HCT116 (cell line): ENCODE data around the gene MOSPD3. TPM values are rescaled to one million over a fixed set of nuclear protein-coding genes. Genes with fewer than 3 reads are reported as not detected.

Experiments used
- ATAC-seq: fragments of 200-7000 bp; cut with Tn5 transposase; 2 replicates; pipeline ENCODE4 v1.9.1; 2020; ENCODE audit warnings: mild to moderate bottlenecking, moderate library complexity
- BruUV-seq: library from RNA; stranded (reverse); fragments of 400-500 nt; replicated peaks from 2 replicates; lab custom pipeline; 2021; lab: Mats Ljungman, UMichigan
- CTCF ChIA-PET: fragments of 300-600 bp; sonication (Branson Sonifier 250); formaldehyde crosslinking; loops from one replicate; lab custom pipeline; 2021; ENCODE audit warnings: antibody characterized with exemption; lab: Charles Lee
- POLR2A ChIA-PET: fragments of 300-600, 350-600 bp; sonication (Branson Sonifier 250); formaldehyde crosslinking; loops from one replicate; lab custom pipeline; 2021; ENCODE audit warnings: antibody characterized with exemption; lab: Charles Lee
- RAD21 ChIA-PET, 2 experiments: fragments of 300-600 bp; sonication (Branson Sonifier 250); formaldehyde crosslinking; loops; one replicate each; lab custom pipeline; 2023; ENCODE audit warnings: low total read pairs in 2 of 2; ENCODE audit not compliant: uncharacterized antibody in 2 of 2, unreplicated experiment in 2 of 2, low non-redundant PET in 1 of 2; lab: Charles Lee
- DNase-seq: peaks from one replicate; pipeline ENCODE4 v3.0.0-alpha.2; 2010; ENCODE audit warnings: low read depth, low spot score
- H2AFZ ChIP-seq: fragments of 200-600 bp; shearing (Covaris generic), sonication (generic); 2 replicates; pipeline ENCODE4 v1.6.1; 2017; ENCODE audit warnings: low read depth, mixed run types, mixed read lengths, antibody characterized with exemption, low read length; ENCODE audit not compliant: poor library complexity, severe bottlenecking
- H3K27ac ChIP-seq: 2 replicates; pipeline ENCODE4 v1.5.1; 2012; ENCODE audit warnings: low read depth, low read length
- H3K27me3 ChIP-seq: fragments of 200-600 bp; sonication (generic); 2 replicates; pipeline ENCODE4 v1.6.1; 2016; ENCODE audit warnings: mixed run types, low read length, mixed read lengths; ENCODE audit not compliant: insufficient read depth
- H3K36me3 ChIP-seq, 2 experiments: fragments of 200-500 bp in 1 of 2; fragments of 200-600 bp in 1 of 2; sonication (Bioruptor generic) in 1 of 2; sonication (generic) in 1 of 2; 2 replicates each; pipeline versions ENCODE4 v1.5.1 to v1.6.1; 2014 to 2016; ENCODE audit warnings: low read length in 2 of 2, inconsistent platforms in 1 of 2, mixed read lengths in 1 of 2, mixed run types in 1 of 2; ENCODE audit not compliant: insufficient read depth in 2 of 2, control insufficient read depth in 1 of 2
- H3K4me1 ChIP-seq, 2 experiments: fragments of 200-600 bp in 1 of 2; sonication (generic) in 1 of 2; 2 replicates each; pipeline versions ENCODE4 v1.5.1 to v1.6.1; 2012 to 2017; ENCODE audit warnings: low read length in 2 of 2, inconsistent platforms in 1 of 2, mild to moderate bottlenecking in 1 of 2, mixed read lengths in 1 of 2, mixed run types in 1 of 2, moderate library complexity in 1 of 2; ENCODE audit not compliant: insufficient read depth in 2 of 2, control insufficient read depth in 1 of 2
- H3K4me2 ChIP-seq: fragments of 200-600 bp; sonication (generic); 2 replicates; pipeline ENCODE4 v1.6.1; 2017; ENCODE audit warnings: mixed run types, low read length, mixed read lengths
- H3K4me3 ChIP-seq, 2 experiments: fragments of 200-600 bp in 1 of 2; sonication (generic) in 1 of 2; replicated peaks in 1 of 2; 2 replicates each; pipeline ENCODE4 v1.5.1; 2011 to 2016; ENCODE audit warnings: low read length in 2 of 2, control low read depth in 1 of 2, low read depth in 1 of 2, mild to moderate bottlenecking in 1 of 2, mixed read lengths in 1 of 2, mixed run types in 1 of 2
- H3K79me2 ChIP-seq: fragments of 200-600 bp; sonication (generic); 2 replicates; pipeline ENCODE4 v1.6.1; 2017; ENCODE audit warnings: mild to moderate bottlenecking, mixed run types, low read length, moderate library complexity, mixed read lengths; ENCODE audit not compliant: insufficient read depth
- H3K9ac ChIP-seq: fragments of 200-600 bp; sonication (generic); 2 replicates; pipeline ENCODE4 v1.6.1; 2016; ENCODE audit warnings: low read length, mixed read lengths
- H3K9me2 ChIP-seq: fragments of 200-600 bp; sonication (generic), shearing (Covaris generic); 2 replicates; pipeline ENCODE4 v1.6.1; 2017; ENCODE audit warnings: mixed run types, mild to moderate bottlenecking, moderate library complexity; ENCODE audit not compliant: insufficient read depth
- H3K9me3 ChIP-seq, 2 experiments: fragments of 200-500 bp in 1 of 2; fragments of 200-600 bp in 1 of 2; sonication (Bioruptor generic) in 1 of 2; sonication (generic) in 1 of 2; 2 replicates each; pipeline ENCODE4 v1.6.1; 2014 to 2017; ENCODE audit warnings: low read length in 2 of 2, mixed read lengths in 2 of 2, inconsistent platforms in 1 of 2, low read depth in 1 of 2, mild to moderate bottlenecking in 1 of 2, mixed run types in 1 of 2, moderate library complexity in 1 of 2; ENCODE audit not compliant: control insufficient read depth in 1 of 2, insufficient read depth in 1 of 2
- H4K20me1 ChIP-seq: fragments of 200-600 bp; sonication (generic), shearing (Covaris generic); 2 replicates; pipeline ENCODE4 v1.6.1; 2017; ENCODE audit warnings: mixed run types, mild to moderate bottlenecking, moderate library complexity; ENCODE audit not compliant: insufficient read depth
- EGR1 ChIP-seq: IDR thresholded peaks from 2 replicates; pipeline ENCODE4 v1.6.1; 2012; ENCODE audit warnings: low read depth
- POLR2AphosphoS5 ChIP-seq: IDR thresholded peaks from 2 replicates; pipeline ENCODE4 v1.6.1; 2011; ENCODE audit warnings: mild to moderate bottlenecking, low read depth, low read length, moderate library complexity
- RAD21 ChIP-seq: IDR thresholded peaks from 2 replicates; pipeline ENCODE4 v1.6.1; 2012; ENCODE audit warnings: low read depth, mild to moderate bottlenecking
- SP1 ChIP-seq: IDR thresholded peaks from 2 replicates; pipeline ENCODE4 v1.6.1; 2012; ENCODE audit warnings: low read depth
- SRF ChIP-seq: IDR thresholded peaks from 2 replicates; pipeline ENCODE4 v1.6.1; 2012; ENCODE audit warnings: low read depth
- TCF7L2 ChIP-seq: IDR thresholded peaks from 2 replicates; pipeline ENCODE4 v1.7.0; 2011; ENCODE audit warnings: borderline replicate concordance, inconsistent platforms; ENCODE audit not compliant: insufficient read depth, insufficient read length; ENCODE audit errors: extremely low read depth
- ZNF274 ChIP-seq: fragments of 200-500 bp; sonication (Bioruptor generic); IDR thresholded peaks from 2 replicates; pipeline ENCODE4 v1.6.1; 2014; ENCODE audit warnings: mild to moderate bottlenecking, low read depth, low read length, inconsistent platforms
- intact Hi-C: fragments of 100-400 bp; cut with micrococcal nuclease; formaldehyde crosslinking; loops from 2 replicates; pipeline ENCODE4 v1.10.0; 2022
- total RNA-seq: library from RNA; stranded (reverse); gene quantifications from one replicate; pipeline ENCODE4 v1.2.1, GENCODE V29; 2021; ENCODE audit not compliant: unreplicated experiment
- TF ChIP-seq, protein P1 (sequence below): IDR thresholded peaks from 2 replicates; pipeline ENCODE4 v1.6.1; 2011; ENCODE audit warnings: mild to moderate bottlenecking, low read length, moderate library complexity; ENCODE audit not compliant: insufficient replicate concordance; ENCODE audit errors: extremely low read depth
- TF ChIP-seq, protein P2 (sequence below): IDR thresholded peaks from 2 replicates; pipeline ENCODE4 v1.6.1; 2012

Gene MOSPD3
- total RNA-seq, 1 experiment from 2014 or later: 32.8 TPM

DNA sequence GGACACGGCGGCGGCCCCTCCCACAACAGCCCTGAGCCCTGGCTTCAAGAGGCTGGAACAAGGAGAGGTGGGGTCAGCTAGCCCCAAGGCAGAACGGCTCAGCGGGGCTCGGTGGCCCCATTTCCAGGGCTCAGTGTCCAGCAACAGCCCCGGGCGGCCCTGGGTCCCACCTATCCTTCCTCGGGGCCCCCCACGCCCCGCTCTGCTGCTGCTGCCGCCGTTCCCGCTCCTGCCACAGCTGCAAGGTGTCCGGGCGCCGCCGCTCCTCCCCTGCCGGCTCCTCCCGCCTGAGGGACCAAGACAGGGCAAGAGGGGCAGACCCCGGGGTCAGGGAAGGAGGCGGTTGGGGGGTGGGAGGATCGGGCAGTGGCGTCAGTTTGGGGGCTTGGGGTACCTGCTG is 35.2 kb upstream of the MOSPD3 start:
- Histone ChIP-seq H3K27ac (no peak overlapping the region), H3K79me2 (no peaks in the 10 kb centered on the region), H3K4me3 (no peak overlapping the region), H3K9ac (no peak overlapping the region), H3K27me3 (no peaks in the 10 kb centered on the region), H3K4me1 (peaks cover 2 to 9% of the 10 kb centered on the region in 2 experiments; a peak in 3 of 4 replicates), H2AFZ (no peak overlapping the region), H3K4me2 (no peak overlapping the region), H3K9me2 (no peaks in the 10 kb centered on the region), H4K20me1 (no peaks in the 10 kb centered on the region), H3K9me3 (no peaks in the 10 kb centered on the region), H3K36me3 (peaks cover 9 to 10% of the 10 kb centered on the region in 2 experiments; a peak in 3 of 4 replicates)
- intact Hi-C loops: no loop called here
- BruUV-seq: no TSS peak
- TF ChIP-seq, protein P1, sequence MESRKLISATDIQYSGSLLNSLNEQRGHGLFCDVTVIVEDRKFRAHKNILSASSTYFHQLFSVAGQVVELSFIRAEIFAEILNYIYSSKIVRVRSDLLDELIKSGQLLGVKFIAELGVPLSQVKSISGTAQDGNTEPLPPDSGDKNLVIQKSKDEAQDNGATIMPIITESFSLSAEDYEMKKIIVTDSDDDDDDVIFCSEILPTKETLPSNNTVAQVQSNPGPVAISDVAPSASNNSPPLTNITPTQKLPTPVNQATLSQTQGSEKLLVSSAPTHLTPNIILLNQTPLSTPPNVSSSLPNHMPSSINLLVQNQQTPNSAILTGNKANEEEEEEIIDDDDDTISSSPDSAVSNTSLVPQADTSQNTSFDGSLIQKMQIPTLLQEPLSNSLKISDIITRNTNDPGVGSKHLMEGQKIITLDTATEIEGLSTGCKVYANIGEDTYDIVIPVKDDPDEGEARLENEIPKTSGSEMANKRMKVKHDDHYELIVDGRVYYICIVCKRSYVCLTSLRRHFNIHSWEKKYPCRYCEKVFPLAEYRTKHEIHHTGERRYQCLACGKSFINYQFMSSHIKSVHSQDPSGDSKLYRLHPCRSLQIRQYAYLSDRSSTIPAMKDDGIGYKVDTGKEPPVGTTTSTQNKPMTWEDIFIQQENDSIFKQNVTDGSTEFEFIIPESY: no peak
- TF ChIP-seq ZNF274 (no peak), POLR2AphosphoS5 (no peak)
- no peak for DNase-seq
- ChIA-PET CTCF (no interaction called here), RAD21 (no interaction called here), POLR2A (interaction anchor here (2.5 kb wide), 1 partner anchor 9 kb away, joined by 9 read pairs; the partner anchor contains the start of genes FBXO24 and LRCH4)
- ATAC-seq: no peak

DNA sequence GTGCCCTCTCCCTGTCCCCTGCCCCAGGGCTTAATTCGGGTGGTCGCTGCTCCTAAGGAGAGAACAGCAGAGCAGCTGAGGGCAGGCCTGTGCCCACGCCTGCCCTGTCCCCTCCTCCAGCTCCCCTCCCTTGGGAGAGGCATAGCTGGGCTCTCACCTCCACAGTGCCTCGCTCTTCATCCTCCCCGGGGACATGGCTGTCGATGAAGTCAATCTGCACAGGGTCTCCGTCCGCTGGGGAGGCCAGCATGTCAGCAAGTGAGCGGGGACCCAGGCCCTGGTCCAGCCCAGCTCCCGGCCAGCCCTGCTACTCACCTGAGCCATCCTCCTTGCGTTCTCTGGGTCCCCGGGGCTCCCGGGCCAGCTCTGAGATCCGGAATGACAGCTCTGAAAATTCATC is 34.8 kb upstream of the MOSPD3 start:
- CTCF ChIA-PET: no interaction called here
- H3K9ac ChIP-seq: no peak overlapping the region
- TF ChIP-seq SP1: no peak
- TF ChIP-seq, protein P1: no peak
- no peak for TF ChIP-seq RAD21
- no peak for TF ChIP-seq EGR1
- TF ChIP-seq ZNF274: no peak
- TF ChIP-seq, protein P2, sequence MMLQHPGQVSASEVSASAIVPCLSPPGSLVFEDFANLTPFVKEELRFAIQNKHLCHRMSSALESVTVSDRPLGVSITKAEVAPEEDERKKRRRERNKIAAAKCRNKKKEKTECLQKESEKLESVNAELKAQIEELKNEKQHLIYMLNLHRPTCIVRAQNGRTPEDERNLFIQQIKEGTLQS: no peak
- no peak for TF ChIP-seq SRF
- TF ChIP-seq POLR2AphosphoS5: no peak
- no peak for TF ChIP-seq TCF7L2
- DNase-seq (no peak), ATAC-seq (no peak)
- POLR2A ChIA-PET: interaction anchor here (2.5 kb wide), 1 partner anchor 8 kb away, joined by 9 read pairs; the partner anchor contains the start of genes FBXO24 and LRCH4
- no peak overlapping the region for H3K4me3 ChIP-seq
- no peaks in the 10 kb centered on the region for H3K9me2 ChIP-seq
- no TSS peak for BruUV-seq
- H3K27me3 ChIP-seq: no peaks in the 10 kb centered on the region
- no peak overlapping the region for H3K27ac ChIP-seq
- RAD21 ChIA-PET: no interaction called here
- intact Hi-C loops: no loop called here
- H3K79me2 ChIP-seq: no peaks in the 10 kb centered on the region
- no peak overlapping the region for H2AFZ ChIP-seq
- H3K4me1 ChIP-seq: peaks cover 2 to 5% of the 10 kb centered on the region in 2 experiments; a peak in 1 of 4 replicates
- H3K36me3 ChIP-seq: peaks cover 9 to 10% of the 10 kb centered on the region in 2 experiments; a peak in 3 of 4 replicates
- no peak overlapping the region for H3K4me2 ChIP-seq
- H4K20me1 ChIP-seq: no peaks in the 10 kb centered on the region
- no peaks in the 10 kb centered on the region for H3K9me3 ChIP-seq
